GM06990 (cell line): Measurements from ENCODE around the gene GATAD2A.
A peak's percentile ranks its signal among the peaks of the same experiment; 100 is the strongest.

Source experiments
- DNase-seq: peaks from one replicate; pipeline ENCODE4 v3.0.0-alpha.2; 2011; ENCODE audit not compliant: insufficient read length; ENCODE audit errors: extremely low read depth
- H3K27me3 ChIP-seq: replicated peaks from 2 replicates; pipeline ENCODE4 v1.6.0; 2011; ENCODE audit warnings: low read length; ENCODE audit not compliant: control insufficient read depth, insufficient read depth
- H3K36me3 ChIP-seq: 2 replicates; pipeline ENCODE4 v1.5.1; 2011; ENCODE audit warnings: low read length; ENCODE audit not compliant: control insufficient read depth, insufficient read depth
- H3K4me3 ChIP-seq: replicated peaks from 2 replicates; pipeline ENCODE4 v1.5.1; 2011; ENCODE audit warnings: low read depth, mild to moderate bottlenecking, control low read depth, low read length
- CTCF ChIP-seq: IDR thresholded peaks from 2 replicates; pipeline ENCODE4 v1.5.1; 2011; ENCODE audit warnings: low read length, control low read depth, mild to moderate bottlenecking, inconsistent platforms; ENCODE audit not compliant: insufficient read depth, poor library complexity, severe bottlenecking

The GATAD2A gene

DNA sequence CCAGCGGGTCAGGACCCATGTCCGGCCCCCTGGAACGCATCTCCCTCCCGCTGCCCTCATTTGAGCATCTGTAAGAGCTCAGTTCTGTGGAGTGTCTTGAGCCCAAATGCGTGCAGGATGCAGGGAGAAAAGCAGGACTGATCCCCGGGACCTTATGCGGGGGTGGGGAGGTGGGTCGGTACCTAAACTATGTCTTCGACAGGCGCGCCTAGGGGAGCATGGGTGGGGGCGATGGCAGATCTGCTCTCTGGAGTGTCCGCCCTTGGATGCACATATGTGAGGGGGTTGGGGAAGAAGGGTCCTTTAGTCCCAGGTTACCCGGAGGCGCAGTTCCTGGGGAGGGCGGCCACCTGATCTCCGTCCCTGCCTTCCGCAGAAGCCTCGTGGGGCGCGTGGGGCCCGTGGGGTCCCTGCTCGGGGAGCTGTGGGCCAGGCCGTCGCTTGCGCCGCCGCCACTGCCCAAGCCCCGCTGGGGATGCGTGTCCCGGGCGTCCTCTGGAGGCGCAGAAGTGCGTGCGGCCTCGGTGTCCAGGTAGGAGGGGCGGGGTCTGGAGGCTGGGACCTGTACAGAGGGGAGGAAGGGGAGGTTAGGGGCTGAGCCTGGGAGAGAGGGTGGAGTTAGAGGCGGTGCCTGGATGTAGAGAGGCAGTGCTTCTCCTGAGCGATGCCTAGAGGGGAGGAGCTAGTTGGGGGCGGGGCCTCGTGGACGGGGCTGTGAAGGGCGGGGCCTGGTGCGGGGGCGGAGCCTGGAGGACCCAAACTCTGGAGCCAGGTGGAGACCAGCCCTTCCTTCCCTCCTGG lies 135.4 kb downstream of the GATAD2A start:
- peak; percentile 75 for DNase-seq
- Histone ChIP-seq H3K4me3 (peak overlapping the region; percentile 32), H3K27me3 (no peaks in the 10 kb centered on the region), H3K36me3 (no peaks in the 10 kb centered on the region)
- no peak for TF ChIP-seq CTCF

DNA sequence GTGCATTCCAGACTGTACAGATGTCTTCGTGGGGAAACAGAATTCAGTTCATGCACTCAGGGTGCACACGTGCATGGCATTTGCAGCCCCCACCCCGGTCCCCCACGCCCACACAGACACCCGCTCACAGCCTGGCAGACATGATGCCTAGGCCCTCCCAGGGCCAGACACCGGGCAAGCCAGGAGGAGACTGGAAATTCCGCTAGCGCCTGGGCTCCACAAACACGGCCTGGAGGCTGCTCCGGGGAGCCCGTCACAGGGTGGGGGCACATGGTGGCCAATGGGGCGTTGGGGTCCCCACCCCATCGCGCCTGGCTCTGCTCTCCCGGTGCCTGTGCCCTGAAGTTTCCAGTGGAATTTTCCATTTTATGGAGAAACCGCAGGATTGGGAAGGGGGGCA lies 136.1 kb downstream of the GATAD2A start:
- no peaks in the 10 kb centered on the region for H3K27me3 ChIP-seq
- TF ChIP-seq CTCF, result no peak
- H3K4me3 ChIP-seq, result no peak overlapping the region; the same call in 1 of the 2 replicates
- H3K36me3 ChIP-seq, result no peaks in the 10 kb centered on the region
- DNase-seq, result no peak

DNA sequence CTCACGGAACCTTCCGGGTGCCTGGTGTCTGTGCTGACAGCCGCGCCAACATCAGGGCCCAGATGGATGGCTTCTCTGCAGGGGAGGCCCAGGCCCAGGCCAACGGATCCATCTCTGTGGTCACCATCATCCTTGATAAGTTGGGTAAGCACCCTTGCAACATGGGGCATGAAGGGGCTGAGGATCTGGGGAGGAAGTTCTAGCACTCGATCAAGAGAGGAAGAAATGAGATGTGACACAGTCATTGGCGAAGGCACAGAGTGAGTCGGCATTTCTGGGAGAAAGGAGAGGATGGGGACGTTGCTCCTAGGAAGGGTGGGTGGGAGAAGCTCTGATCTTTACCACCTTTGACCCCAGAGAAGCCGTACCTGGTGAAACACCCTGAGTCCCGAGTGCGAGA lies 137.0 kb downstream of the GATAD2A start:
- no peaks in the 10 kb centered on the region for H3K36me3 ChIP-seq
- TF ChIP-seq CTCF, result no peak
- no peaks in the 10 kb centered on the region for H3K27me3 ChIP-seq
- DNase-seq, result no peak
- H3K4me3 ChIP-seq, result no peak overlapping the region

DNA sequence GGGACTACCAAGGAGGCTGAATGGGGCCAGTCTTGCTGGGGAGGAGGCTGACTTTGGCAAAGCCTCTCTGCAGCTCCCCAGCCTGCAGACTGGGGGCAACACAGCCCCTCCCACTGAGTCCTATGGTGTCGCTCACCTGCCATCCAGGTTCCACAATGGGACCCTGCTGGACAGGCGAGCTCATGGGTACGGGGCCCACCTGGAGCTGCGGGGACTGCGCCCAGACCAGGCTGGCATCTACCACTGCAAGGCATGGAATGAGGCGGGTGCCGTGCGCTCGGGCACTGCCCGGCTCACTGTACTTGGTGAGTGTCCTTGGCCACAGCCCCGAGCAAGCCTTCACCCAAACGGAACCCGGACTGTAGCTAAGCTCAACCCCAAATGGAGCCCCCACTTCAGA lies 137.6 kb downstream of the GATAD2A start:
- TF ChIP-seq CTCF, result no peak
- H3K36me3 ChIP-seq, result no peaks in the 10 kb centered on the region
- no peak overlapping the region for H3K4me3 ChIP-seq
- DNase-seq, result no peak
- H3K27me3 ChIP-seq, result no peaks in the 10 kb centered on the region

DNA sequence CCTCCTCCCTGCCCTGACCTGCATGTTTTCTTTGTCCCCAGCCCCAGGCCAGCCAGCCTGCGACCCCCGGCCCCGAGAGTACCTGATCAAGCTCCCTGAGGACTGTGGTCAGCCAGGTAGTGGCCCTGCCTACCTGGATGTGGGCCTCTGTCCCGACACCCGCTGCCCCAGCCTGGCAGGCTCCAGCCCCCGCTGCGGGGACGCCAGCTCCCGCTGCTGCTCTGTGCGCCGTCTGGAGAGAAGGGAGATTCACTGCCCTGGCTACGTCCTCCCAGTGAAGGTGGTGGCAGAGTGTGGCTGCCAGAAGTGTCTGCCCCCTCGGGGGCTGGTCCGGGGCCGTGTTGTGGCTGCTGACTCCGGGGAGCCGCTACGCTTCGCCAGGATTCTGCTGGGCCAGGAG lies 138.2 kb downstream of the GATAD2A start:
- H3K4me3 ChIP-seq, result no peak overlapping the region
- no peaks in the 10 kb centered on the region for H3K36me3 ChIP-seq
- no peak for TF ChIP-seq CTCF
- H3K27me3 ChIP-seq, result no peaks in the 10 kb centered on the region
- DNase-seq, result no peak

- Histone ChIP-seq H3K27me3 (no peaks in the 10 kb centered on the region), H3K36me3 (no peaks in the 10 kb centered on the region), H3K4me3 (no peak overlapping the region)
- DNase-seq, result no peak
- TF ChIP-seq CTCF, result no peak
These were observed 138.9 kb downstream of the GATAD2A start for GRCh38 chr19:19544257-19544953.
